Esophagus mucosa (tissue), 1 donor: Measurements from ENCODE around the gene USP12. TPM values are rescaled to one million over a fixed set of nuclear protein-coding genes. Genes with fewer than 3 reads are reported as not detected.

ENCODE experiments used
- ATAC-seq: fragments of 200-7000 bp; cut with Tn5 transposase; one replicate; pipeline ENCODE4 v1.9.1; 2020
- total RNA-seq: library from RNA; stranded (reverse); gene quantifications from one replicate; pipeline ENCODE4 v1.2.4, GENCODE V29; 2023
- donor health status: DM: yes; HTN: yes; CAD: no.

The USP12 gene
- total RNA-seq, 1 donor from 2014 or later = 7.1 TPM

- no peak for ATAC-seq
Observed at GRCh38 chr13:27120811-27121210, 50.8 kb downstream of the USP12 start.

- no peak for ATAC-seq
Observed at GRCh38 chr13:27120011-27120410, 51.6 kb downstream of the USP12 start.

- no peak for ATAC-seq
Observed at GRCh38 chr13:27118428-27119054, 53.1 kb downstream of the USP12 start.

GRCh38 chr13:27117952-27118351 lies 53.7 kb downstream of the USP12 start:
- ATAC-seq = no peak

GRCh38 chr13:27117158-27117557 lies 54.5 kb downstream of the USP12 start:
- no peak for ATAC-seq

- ATAC-seq = no peak
Observed at GRCh38 chr13:27113436-27113835, 58.2 kb downstream of the USP12 start.

- no peak for ATAC-seq
Observed at GRCh38 chr13:27112006-27112405, 59.6 kb downstream of the USP12 start.

- no peak for ATAC-seq
Observed at GRCh38 chr13:27110056-27110746, 61.4 kb downstream of the USP12 start.

GRCh38 chr13:27106144-27106543 lies 65.5 kb downstream of the USP12 start:
- ATAC-seq = no peak

- ATAC-seq = peak; percentile 66
Observed at GRCh38 chr13:27104606-27105005, 67.0 kb downstream of the USP12 start.

- no peak for ATAC-seq
Observed at GRCh38 chr13:27101847-27102246, 69.8 kb downstream of the USP12 start.

- ATAC-seq = no peak
Observed at GRCh38 chr13:27101289-27101688, 70.3 kb downstream of the USP12 start.

GRCh38 chr13:27097691-27098090 lies 73.9 kb downstream of the USP12 start:
- no peak for ATAC-seq

- no peak for ATAC-seq
Observed at GRCh38 chr13:27091451-27091850, 80.2 kb downstream of the USP12 start.

GRCh38 chr13:27088619-27089018 lies 83.0 kb downstream of the USP12 start:
- ATAC-seq = no peak

- no peak for ATAC-seq
Observed at GRCh38 chr13:27086599-27087265, 84.9 kb downstream of the USP12 start.

GRCh38 chr13:27083183-27083582 lies 88.4 kb downstream of the USP12 start:
- no peak for ATAC-seq

GRCh38 chr13:27081893-27082679 lies 89.5 kb downstream of the USP12 start:
- no peak for ATAC-seq

GRCh38 chr13:27080018-27080948 lies 91.3 kb downstream of the USP12 start:
- ATAC-seq = no peak

GRCh38 chr13:27079421-27079958 lies 92.1 kb downstream of the USP12 start:
- no peak for ATAC-seq

GRCh38 chr13:27077451-27077850 lies 94.2 kb downstream of the USP12 start:
- no peak for ATAC-seq

GRCh38 chr13:27076421-27076820 lies 95.2 kb downstream of the USP12 start:
- ATAC-seq = no peak
